HG03439 (cell line): Measurements from ENCODE around the gene SSC5D.
"Not testable (repeated sequence)": the region's sequence is repeated elsewhere in the genome, so short reads cannot be mapped to it uniquely, and the experiment has no call there.

Experiments used
- ATAC-seq: cut with Tn5 transposase; IDR thresholded peaks from one replicate; pipeline ENCODE4 v1.9.1; 2021; ENCODE audit warnings: mild to moderate bottlenecking, moderate library complexity; ENCODE audit not compliant: unreplicated experiment

The SSC5D gene

DNA sequence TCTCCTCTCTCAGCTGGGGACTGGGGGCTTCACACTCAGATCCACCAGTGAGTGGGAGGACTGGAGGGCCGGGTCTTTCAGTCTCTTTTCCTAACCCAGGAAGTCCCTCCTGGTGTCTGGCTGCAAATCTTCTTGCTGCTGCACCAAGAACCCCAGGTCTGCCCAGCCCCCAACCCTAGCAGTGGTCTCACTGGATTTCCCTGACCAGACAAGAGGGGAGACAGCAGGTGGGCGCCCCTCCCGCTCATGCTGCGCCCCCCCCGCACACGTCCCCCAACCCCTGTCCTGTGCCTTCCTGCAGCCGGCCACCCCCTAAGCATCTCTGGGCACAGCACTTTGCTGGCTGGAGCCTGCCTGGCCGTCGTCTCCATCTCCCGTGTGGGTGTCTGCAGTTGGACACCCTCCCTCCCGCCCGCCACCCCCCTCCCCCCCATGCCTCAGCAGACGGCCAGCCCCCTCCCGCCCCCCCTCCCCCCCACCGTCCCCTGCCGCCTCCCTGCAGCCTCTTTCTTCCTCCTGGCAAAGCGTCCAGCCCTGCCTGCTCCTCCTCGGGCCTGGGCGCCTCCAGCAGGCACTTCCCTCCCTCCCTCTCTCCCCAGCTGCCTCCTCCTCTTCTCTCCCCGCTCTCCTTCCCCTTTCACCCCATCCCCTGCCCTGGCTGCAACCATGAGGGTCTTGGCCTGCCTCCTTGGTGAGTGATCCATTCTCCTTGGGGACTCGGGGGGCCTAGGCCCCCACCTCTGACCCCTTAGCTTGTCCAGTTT, at the start of gene SSC5D:
Gene SSC5D (plus strand): TSS at position 513 of the 764 bp plus-strand sequence. CDS start 154 bp downstream, at position 667.
- no peak for ATAC-seq

DNA sequence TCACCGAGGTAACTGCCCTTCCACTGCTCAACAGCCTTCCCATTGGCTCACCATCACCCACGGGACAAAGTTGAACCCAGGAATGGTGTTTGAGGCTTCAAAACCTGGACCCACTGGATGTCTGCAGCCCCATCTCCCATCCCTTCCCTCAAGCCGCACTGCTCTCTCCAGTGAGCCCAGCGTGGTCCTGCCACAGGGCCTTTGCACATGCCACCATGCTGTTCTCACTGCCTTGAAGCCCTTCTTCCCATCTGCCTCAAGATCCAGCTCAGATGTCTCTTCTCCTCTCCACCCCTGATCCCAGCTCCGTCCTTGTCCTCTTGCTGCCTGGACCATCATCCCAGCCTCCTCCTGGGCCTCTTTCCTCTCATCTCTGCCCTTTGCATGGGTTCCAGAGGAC, 49.2 kb upstream of the SSC5D start:
- no peak for ATAC-seq

DNA sequence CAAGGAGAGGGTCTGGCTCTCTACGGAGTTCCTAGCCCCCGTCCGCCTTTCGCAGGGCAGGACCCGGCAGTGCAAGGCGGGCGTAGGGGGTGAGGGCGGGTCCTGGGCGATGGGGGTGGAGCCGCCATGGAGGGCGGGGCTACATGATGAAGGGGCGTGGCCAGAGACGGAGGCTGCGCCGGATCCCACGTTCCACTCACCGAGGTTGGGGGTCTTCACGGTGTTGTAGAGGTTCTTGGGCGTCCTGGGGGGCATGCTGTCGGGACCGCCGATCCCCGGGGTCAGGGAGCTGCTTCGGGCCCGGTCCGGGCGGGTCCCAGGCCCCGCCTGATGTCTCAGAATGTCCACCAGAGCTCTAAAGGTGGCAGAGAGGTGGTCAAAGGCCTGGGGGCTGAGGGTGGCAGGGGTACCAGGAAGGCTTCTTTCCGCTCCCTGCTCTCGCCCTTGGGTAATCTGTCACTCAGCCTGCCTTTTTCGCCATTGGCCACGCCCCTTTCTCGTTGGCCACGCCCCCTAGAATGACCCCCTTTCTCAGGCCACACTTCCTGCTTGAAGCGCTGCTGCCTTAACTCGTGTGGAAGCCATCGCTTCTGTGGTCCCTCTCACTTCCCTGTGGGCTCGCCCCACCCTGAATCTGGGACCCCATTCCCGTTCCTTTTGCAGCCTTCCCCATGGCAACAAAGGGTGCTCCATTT, 47.7 kb upstream of the SSC5D start:
- ATAC-seq: no peak

DNA sequence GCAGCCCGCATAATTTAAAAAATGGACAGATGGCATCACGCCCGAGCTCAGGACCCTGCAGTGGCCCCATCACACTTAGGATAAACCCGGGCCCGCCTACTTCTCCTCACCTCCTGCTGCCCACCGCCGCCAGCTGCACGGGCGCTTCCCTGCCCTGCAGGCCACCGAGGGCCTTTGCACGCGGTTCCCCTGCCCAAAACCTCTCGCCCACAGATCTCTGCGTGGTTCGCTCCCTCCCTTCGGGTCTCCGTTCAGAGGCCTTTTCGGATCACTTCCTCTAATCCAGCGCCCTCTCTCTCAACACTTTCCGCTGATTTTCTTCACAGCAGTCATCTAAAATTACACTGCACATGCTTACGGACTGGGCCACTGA, 46.9 kb upstream of the SSC5D start:
- no peak for ATAC-seq

DNA sequence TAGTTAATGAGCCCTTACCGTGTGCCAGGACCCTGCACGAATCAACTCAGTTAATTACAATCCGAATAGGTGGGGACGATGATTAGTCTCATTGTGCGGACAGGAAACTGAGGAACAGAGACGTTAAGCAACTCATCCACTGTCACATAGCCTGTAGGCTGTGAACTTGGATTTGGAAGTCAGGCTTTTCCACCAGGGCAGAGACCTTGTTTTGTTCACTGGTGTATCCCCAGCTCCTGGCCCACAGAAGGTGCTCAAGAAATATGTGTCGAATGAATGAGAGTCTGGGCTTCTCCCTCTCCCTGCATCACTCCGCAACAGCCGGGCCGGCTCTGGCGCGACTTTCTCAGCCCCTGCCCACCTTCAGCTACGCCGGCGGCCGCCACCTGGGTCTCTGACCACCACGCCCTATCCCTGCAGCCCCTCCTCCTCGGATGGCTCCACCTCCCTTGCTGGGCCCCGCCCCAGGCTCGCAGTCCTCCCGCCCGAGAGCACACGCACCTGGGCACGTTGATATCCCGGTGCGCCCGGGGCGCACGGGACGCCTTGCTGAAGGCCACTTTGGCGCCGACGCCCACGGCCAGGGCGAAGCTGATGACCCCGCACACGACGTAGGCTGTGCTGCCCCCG, 46.4 kb upstream of the SSC5D start:
- ATAC-seq: no peak

DNA sequence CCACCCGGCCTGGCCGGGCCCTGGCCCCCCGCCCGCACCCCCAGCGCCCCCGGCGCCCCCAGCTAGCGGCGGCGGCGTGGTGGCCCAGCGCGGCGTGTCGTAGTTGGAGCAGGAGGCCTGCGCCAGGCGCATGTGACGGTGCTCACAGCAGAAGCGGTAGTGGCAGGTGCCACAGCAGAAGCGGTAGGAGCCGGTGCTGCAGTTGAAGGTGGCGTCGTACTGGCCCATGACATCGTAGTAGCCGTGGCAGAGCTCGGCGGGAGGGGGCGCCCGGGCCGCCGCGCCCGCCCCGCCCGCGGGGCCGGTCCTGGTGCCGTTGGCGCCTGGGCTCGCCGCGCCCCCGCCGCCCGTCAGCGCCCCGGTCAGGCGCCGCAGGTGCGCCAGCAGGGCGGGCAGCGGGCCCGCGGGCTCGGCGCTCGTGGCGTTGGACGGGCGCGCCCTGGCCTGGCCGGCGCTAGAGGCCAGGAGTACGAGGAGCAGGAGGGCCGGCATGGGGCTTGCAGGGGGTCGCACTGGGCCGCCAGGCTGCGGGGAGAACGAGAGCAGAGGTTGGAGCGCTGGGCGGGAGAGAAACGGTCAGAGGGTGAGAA, 45.8 kb upstream of the SSC5D start:
- ATAC-seq: no peak

DNA sequence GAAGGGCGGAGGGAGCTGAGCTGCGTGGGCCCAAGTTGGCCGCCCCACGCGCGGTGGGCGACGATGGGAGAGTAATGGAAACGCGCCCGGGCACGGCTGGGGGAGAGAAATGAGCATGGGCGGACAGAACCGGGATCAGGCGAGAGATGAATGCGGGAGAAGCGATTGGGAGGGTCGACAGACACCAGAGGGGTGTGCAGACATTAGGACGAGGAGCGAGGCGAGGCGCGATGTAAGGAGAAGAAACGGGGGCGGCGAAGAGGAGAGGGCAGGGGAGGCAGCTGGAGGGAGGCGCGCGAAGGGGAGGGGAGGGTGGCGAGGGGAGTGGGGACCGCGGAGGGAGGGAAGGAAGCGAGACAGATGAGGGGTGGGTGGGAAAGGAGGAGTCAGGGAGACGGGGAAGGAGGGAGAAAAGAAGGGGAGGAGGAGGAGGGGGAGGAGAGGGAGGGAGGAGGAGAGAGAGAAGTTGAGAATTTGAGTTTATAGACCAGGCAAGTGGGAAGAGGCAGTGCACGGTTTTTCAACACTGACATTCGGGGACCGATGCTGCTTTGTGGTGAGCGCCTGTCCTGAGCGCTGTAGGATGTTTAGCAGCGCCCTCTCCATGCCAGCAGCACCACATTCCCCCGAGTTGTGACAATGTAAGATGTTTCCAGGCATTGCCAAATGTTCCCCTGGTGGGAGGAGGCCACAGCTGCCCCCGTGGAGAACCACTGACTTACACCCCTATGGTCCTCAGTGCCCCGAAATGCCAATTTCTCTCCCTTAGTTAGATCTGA, 45.0 kb upstream of the SSC5D start, which contains the start of gene SHISA7:
Gene SHISA7 (minus strand): TSS at position 256 of the 779 bp plus-strand sequence. CDS start 437 bp downstream, outside the sequence.
- no peak for ATAC-seq

DNA sequence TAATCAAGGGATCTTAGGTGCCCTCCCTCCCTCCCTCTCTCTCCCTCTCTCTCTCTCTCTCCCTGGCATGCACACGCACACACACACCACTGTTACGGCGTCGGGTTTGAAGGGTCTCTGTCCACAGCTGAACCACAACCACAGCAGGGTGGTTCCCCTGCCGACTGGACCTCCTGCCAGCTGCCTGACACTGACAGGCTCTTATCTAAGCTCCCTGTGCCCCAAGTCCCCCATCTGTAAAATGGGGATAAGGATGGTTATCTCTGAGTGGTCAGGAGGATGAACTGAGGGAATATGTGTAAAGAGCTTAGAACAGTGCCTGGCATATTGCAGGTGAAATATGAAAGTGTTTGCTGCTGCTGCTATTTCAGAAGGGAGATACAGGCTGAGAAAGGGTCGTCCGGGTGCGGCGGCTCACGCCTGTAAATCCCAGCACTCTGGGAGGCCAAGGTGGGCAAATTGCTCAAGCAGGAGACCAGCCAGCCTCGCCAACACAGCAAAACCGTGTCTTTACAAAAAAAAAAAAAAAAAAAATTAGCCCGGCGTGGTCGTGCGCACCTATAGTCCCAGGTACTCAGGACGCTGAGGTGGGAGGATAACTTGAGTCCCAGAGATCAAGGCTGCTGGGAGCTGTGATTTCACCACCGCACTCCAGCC, 44.3 kb upstream of the SSC5D start:
- ATAC-seq: no peak

DNA sequence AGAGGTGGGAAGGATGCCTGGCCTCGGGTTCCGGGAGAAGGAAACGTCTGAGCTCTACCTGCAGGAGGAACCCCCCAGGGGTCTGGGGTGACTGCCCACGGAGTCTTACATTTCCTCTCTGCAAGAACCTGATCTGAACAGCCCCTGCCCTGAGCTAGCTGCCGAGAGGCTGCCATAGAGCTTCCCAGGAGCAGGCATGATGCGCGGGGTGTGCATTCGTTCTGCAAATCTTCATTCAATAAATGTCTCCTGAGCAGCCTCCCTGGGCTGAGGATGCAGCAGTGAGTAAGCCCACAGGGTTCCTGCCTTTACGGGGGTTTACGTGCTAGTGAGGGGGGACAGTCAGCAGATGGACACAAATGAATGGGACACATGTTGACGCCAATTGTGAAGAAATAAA, 43.6 kb upstream of the SSC5D start:
- ATAC-seq: no peak

DNA sequence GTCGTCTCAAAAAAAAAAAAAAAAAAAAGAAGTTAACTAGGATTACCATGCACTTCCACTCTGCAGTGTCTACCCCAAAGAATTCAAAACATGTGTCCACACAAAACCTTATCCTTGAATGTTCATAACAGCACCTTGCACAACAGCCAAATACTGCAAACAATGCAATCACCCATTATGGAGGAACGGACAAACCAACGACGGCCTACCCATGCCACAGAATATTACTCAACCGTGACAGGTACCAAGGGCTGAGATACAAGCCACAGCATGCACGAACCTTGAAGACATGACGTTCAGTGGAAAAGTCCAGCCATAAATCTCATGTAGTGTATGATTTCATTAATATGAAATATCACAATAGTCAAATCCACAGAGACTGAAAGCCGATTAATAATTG, 42.2 kb upstream of the SSC5D start:
- ATAC-seq: no peak

DNA sequence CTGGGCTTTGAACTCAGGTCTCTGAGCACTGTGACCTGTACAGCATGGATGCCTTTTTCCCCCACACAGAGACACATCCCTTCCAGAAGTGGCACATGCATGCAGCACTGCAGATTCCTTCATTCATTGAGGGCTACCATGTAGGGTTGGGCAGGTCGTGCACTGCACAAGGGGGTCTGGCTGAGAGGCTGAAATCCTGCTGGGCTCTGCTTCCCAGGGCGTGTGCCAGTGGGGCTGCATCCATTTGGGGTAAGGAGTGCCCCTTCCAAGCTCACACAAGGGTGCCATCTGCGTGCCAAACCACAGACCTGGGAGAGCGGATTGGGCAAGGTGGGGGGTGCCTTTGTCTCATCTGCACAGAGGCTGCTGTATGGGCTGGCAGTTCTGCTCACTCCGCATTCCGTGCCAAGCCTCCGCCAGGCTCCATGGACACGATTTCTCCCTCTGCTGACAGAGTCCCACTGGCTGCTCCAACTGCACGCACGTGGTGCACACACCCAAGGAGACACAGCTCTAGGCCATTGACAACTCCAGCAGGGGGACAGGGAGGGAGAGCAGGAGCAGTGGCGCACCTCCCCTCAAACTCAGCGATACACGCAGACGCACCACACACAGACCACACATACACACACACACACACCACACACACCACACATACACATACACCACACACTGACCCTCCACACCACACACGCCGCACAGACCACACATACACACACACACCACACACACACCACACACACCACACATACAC, 40.6 kb upstream of the SSC5D start:
- ATAC-seq: no peak

DNA sequence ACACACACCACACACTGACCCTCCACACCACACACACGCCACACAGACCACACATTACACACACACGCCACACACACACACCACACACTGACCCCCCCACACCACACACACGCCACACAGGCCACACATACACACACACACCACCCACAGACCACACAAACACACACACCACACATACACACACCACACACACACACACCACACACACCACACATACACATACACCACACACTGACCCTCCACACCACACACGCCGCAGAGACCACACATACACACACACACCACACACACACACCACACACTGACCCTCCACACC, 40.1 kb upstream of the SSC5D start:
- ATAC-seq: not testable (repeated sequence)

DNA sequence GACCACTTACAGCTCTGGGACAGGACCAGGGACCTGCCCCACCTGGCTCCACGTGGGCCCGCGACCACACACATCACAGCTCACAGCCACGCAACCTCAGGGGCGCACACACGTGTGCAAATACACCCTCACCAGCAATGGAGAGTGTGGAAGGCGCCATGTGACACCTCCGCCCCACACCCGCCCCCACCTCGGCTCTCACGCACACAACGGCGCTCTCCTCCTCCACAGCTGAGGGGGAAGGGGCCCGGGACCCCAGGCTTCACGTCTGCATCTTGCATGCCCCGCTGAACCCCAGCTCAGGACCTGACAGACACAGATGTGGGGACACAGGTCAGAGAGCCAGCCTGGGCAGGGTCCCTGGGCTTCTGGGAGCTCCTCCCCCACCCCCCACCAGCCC, 38.8 kb upstream of the SSC5D start:
- ATAC-seq: no peak

DNA sequence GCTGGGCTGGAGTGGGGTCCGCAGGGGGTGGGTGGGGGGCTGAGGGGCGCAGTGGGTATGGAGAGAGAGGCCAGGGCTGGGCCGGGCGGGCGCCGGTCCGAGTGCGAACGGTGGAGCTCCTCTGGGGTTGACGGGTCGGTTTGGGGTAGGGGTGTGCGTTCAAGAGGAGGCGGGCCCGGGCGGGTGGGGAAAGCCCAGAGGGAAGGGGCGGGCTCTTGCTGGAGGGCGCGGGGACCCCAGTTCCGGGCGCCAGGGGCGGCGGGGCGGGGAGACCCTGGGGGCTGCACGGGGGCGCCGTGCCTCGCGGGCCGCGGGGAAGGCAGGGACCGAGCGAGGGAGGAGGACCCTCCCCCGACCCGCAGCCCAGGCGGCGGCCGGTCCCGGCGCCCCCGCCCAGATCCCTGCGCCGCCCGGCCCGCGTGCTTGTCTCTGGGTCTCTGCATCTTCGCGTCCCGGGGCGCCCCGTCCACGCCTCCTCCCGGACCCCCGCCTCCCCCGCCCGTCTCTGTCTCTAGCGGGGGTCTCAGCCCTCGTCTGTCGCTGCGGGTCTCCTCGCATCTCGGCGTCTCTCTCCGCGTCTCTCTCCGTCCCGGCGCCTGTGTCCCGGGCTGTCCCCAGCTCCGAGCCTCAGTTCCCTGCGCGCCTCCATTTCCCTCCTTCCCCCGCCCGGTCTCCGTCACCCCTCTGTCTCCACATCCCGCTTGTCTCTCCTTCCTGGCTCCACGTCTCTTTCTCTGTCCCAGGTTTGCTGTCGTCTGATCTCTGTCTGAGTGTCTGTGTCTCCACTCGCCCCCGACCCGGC, 36.9 kb upstream of the SSC5D start:
- no peak for ATAC-seq

DNA sequence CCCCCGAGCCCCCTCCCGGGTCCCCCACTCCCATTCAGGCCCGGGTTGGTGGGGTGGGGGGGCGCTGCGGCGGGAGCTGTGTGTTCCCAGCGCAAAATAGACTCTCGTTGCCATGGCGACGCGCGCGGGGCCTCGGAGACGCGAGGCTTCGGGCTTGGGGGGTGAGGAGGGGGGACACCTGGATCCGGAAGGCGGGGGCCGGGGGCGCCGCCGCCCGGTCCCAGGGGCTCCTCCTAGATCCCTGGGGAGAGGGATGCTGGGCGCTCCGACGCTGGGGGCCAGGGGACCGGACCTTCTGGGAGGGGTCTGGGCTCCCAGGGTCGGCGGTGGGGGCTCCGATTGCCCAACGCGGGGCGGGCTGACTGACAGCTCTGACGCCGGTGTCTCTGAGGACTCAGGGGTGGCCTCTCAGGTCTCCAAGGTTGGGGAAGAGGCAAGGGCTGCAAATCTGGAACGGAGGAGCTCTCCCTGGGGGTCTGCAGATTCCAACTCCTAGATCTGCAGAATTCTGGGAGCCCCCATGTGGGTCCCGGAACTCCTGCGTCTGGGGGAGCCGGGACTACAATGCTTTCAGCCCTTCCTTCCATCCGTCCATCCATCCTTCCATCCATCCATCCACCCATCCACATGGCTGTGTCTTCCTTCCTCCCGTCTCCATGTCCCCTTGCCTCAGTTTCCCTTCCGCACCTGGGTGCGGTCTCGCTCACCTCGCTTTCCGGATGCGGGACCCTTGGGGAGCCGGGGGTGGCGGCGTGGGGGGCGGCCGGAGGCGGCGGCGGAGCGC, 36.1 kb upstream of the SSC5D start:
- ATAC-seq: no peak

DNA sequence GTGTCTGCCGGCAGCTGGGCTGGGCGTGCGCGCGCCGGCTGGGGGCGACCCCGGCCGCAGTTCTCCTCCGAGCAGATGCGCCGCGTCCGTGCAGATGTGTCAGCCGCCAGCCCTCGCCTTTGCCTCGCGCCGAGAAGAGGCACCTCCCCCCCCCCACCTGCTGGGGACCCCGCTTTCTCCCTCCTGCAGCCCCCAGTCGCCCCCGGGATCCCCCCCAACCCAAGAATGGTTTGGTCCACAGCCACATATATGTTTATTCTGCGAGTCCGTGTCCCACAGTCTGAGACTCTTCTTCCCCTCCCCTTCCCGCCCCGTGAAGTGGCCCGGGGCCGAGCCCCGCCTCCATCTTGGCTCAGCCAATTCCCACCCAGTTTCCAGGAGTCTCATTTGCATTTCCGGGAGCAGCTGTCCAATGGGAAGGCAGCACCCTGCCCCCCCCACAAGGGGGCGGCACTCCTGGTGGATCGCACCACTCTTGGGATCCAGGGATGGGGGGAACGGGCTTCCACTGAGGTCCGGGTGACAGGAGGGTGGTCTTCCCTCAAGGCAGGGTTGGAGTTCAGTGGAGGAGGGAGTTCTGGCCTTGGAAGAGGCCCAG, 35.4 kb upstream of the SSC5D start:
- ATAC-seq: no peak

DNA sequence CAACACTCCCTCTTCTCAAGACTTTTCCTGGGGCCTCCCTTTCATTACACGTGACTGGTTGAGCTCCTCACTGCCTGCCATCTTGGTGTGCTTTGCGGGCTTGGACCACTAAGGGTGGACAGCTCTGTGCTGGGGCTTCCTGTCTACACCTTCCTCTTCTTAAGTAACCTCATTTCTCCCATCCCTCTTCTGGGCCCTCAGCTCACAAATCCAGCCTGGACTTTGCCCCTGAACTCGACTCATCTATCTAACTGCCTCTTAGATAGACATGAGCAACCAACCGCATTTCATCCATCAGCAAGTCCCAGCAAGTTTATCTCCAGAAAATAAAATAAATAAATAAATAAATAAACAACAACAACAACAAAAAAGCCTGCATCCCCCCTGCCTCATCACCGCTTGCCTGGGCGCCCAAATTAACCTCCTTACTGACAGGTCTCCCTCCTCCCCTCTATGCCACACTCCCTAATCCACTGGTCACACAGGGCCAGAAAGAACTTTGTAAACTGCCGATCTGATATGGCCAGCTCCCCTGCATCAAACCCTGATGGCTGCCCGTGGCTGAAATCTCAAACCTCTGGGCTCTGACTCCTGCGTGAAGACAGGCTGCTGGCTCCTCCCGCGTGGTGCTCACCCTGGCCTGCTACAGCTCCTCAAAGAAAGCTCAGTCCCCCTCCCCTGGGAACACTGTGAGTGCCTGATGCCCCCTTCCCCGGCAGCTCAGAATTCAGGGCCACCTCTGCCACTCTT, 34.5 kb upstream of the SSC5D start:
- ATAC-seq: no peak
